Measurements from ENCODE around the gene CEACAM16.
"Not testable (repeated sequence)": the region's sequence is repeated elsewhere in the genome, so short reads cannot be mapped to it uniquely, and the experiment has no call there.

CEACAM16 gene

DNA sequence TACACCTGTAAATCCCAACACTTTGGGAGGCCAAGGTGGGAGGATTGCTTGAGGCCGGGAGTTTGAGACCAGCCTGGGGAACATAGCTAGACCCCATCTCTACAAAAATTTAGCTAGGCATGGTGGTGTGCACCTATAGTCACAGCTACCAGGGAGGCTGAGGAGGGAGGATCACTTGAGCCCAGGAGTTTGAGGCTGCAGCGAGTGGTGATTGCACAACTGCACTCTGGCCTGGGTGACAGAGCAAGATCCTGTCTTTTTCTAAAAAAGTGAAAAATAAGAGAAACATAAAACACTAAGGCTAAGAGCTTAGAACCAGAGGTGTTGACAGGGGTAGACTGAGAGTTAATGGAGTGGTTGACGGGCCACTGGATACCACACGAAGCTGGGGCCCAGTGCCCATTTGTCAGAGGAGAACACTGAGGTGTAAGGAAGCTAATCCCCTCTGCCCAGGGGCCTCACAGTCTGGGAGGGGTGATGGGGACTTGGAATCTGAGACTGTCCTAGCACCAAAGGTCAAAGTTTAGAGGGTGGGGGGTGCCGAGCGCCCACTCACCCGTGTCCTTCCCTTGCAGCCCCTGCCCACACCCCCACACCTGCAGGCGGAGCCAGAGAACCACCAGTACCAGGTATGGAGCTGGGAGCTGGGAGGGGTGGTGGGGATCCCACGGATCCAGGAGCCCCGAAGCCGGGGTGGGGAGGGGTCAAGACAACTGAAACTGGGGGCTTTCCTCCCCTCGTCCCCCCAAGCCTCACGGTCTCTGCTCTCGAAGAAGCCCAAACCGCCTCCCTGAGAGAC is 16.8 kb upstream of the CEACAM16 start:
- H3K4me3 ChIP-seq (ENCODE audit: low read depth, low read length), result no peak overlapping the region
- H3K27me3 ChIP-seq (ENCODE audit: control insufficient read depth, insufficient read depth, low read length), result no peaks in the 10 kb centered on the region
- H3K36me3 ChIP-seq (ENCODE audit: control insufficient read depth, insufficient read depth, low read length), result no peaks in the 10 kb centered on the region
- H3K9ac ChIP-seq (ENCODE audit: low read depth, low read length), result no peak overlapping the region
- H3K4me1 ChIP-seq (ENCODE audit: control insufficient read depth, insufficient read depth, low read length), result no peaks in the 10 kb centered on the region
- H3K9me3 ChIP-seq (ENCODE audit: control insufficient read depth, insufficient read depth, low read length), result no peaks in the 10 kb centered on the region

DNA sequence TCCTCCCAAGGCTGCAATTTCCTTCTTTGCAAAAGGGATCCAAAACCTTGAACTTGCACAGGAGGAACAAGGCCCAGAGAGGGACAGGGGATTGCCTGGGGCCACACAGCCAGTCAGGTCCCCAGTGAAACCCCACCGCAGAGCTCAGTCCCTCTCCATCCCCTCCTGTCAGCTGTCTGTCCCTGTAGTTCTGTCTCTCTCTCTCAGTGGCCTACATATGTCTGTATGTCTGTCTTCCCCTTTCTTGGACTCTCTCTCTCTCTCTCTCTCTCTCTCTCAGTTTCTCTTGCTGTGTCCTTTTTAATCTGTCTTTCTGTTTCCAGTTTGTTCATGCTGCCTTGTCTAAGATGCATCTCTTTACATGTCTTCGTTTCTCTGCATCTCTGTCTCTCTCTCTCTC is 16.1 kb upstream of the CEACAM16 start:
- Histone ChIP-seq H3K36me3 (ENCODE audit: control insufficient read depth, insufficient read depth, low read length) (no peaks in the 10 kb centered on the region), H3K4me3 (ENCODE audit: low read depth, low read length) (no peak overlapping the region), H3K9me3 (ENCODE audit: control insufficient read depth, insufficient read depth, low read length) (no peaks in the 10 kb centered on the region), H3K27me3 (ENCODE audit: control insufficient read depth, insufficient read depth, low read length) (no peaks in the 10 kb centered on the region), H3K4me1 (ENCODE audit: control insufficient read depth, insufficient read depth, low read length) (no peaks in the 10 kb centered on the region), H3K9ac (ENCODE audit: low read depth, low read length) (no peak overlapping the region)

DNA sequence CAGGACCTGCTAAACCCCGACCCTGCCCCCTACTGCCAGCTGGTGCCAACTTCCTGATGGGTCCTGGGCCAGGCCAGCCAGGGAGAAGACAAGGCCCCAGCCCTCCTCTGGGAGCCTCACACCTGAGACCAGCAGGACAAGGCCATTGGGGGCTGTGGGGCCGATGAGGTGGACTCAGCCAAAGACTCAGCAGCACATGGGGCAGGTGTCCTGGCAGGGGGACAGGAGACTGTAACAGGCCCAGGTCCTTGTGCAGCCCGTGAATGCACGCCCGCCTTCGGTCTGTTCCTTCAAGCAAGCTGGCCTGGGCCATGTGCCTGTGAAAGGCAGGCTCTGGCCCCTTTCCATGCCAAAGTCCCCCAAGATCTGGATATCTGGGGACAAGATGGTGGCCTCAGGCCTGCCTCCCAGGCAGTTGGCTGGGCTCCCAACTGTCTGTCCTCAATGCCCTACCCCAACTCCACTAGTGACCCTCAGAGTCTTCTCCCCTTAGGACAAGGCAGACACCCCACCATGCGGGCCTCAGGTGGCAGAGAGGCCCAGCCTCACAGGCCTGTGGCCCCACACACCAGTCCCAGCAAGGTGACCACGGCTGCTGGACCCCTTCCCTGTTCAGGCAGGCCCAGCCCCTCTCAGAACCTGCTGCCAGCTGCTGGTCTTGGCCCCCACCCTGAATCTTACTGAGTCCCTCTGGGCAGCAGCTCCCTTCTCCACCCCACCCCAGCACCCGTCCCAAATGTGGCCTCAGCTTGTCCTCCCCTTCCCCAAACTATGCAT is 15.3 kb upstream of the CEACAM16 start:
- Histone ChIP-seq H3K27me3 (ENCODE audit: control insufficient read depth, insufficient read depth, low read length) (no peaks in the 10 kb centered on the region), H3K4me3 (ENCODE audit: low read depth, low read length) (no peak overlapping the region), H3K36me3 (ENCODE audit: control insufficient read depth, insufficient read depth, low read length) (no peaks in the 10 kb centered on the region), H3K9me3 (ENCODE audit: control insufficient read depth, insufficient read depth, low read length) (no peaks in the 10 kb centered on the region), H3K4me1 (ENCODE audit: control insufficient read depth, insufficient read depth, low read length) (no peaks in the 10 kb centered on the region), H3K9ac (ENCODE audit: low read depth, low read length) (no peak overlapping the region)

DNA sequence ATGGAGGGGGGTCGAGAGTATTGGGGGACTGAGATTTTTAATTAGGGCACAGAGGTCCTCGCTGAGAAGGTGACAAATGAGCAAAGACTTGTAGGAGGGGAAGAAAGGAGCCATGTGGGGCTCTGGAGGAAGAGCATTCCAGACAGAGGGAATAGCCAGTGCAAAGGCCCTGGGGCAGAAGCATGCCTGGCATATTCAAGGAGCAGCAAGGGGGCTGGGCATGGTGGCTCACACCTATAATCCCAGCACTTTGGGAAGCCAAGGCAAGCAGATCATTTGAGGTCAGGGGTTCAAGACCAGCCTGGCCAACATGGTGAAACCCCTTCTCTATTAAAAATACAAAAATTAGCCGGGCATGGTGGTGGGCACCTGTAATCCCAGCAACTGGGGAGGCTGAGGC is 14.6 kb upstream of the CEACAM16 start:
- not testable (repeated sequence) for H3K27me3 ChIP-seq (ENCODE audit: control insufficient read depth, insufficient read depth, low read length); H3K9ac ChIP-seq (ENCODE audit: low read depth, low read length); H3K9me3 ChIP-seq (ENCODE audit: control insufficient read depth, insufficient read depth, low read length); H3K4me1 ChIP-seq (ENCODE audit: control insufficient read depth, insufficient read depth, low read length); H3K4me3 ChIP-seq (ENCODE audit: low read depth, low read length); H3K36me3 ChIP-seq (ENCODE audit: control insufficient read depth, insufficient read depth, low read length)

DNA sequence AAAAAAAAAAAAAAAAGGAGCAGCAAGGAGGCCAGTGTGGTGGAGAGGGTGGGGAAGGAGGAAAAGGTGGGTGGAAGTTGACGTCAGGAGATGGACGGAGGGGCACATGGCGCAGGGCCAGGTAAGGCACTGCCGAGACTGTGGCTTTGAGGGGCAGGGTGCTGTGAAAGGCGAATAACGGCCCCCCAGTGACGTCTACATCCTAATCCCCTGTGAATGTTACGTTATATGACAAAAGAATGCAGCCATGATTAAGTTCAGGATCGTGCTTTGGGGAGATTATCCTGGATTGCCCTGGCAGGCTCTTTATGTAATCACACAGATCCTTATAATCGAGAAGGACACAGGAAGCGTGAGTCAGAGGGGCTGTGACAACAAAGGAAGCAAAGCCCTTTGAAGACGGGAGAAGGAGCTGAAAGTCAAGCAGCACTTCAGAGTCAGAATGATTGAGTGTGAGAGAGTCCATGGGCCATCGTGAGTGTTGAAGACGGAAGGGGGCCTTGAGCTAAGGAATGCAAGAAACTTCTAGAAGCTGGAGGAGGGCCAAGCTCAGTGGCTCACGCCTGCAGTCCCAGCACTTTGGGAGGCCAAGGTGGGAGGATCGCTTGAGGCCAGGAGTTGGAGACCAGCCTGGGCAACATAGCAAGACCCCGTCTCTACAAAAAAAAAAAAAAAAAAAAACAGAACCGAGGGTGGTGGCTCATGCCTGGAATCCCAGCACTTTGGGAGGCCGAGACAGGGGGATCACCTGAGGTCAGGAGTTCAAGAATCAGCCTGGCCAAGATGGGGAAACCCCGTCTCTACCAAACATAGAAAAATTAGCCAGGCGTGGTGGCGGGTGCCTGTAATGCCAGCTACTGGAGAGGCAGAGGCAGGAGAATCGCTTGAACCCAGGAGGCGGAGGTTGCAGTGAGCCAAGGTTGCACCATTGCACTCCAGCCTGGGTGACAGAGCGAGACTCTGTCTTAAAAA is 13.8 kb upstream of the CEACAM16 start:
- no peaks in the 10 kb centered on the region for H3K4me1 ChIP-seq (ENCODE audit: control insufficient read depth, insufficient read depth, low read length)
- no peak overlapping the region for H3K4me3 ChIP-seq (ENCODE audit: low read depth, low read length)
- no peak overlapping the region for H3K9ac ChIP-seq (ENCODE audit: low read depth, low read length)

DNA sequence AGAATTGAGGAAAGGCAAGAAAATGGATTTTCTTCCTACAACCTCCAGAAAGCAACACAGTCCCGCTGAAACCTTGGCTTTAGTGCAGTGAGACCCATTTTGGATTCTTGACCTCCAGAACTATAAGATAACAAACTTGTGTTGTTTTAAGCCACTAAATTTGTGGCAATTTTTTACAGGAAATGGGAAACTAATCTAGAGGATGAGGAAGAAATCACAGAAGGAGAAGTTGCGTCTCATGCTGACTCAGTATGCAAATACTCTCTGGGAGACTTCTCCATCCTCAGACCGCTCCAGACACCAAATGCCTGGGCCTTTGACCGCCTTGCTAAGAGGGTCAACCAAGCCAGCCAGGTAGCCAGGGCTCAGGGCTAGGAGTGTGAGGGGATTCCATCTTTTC is 13.1 kb upstream of the CEACAM16 start:
- Histone ChIP-seq H3K9ac (ENCODE audit: low read depth, low read length) (no peak overlapping the region), H3K36me3 (ENCODE audit: control insufficient read depth, insufficient read depth, low read length) (no peaks in the 10 kb centered on the region), H3K27me3 (ENCODE audit: control insufficient read depth, insufficient read depth, low read length) (no peaks in the 10 kb centered on the region), H3K4me3 (ENCODE audit: low read depth, low read length) (no peak overlapping the region), H3K9me3 (ENCODE audit: control insufficient read depth, insufficient read depth, low read length) (no peaks in the 10 kb centered on the region), H3K4me1 (ENCODE audit: control insufficient read depth, insufficient read depth, low read length) (no peaks in the 10 kb centered on the region)

More for the DNA sequence above, 13.8 kb upstream of the CEACAM16 start:
- no peaks in the 10 kb centered on the region for H3K36me3 ChIP-seq (ENCODE audit: control insufficient read depth, insufficient read depth, low read length)
- H3K27me3 ChIP-seq (ENCODE audit: control insufficient read depth, insufficient read depth, low read length), result no peaks in the 10 kb centered on the region
- H3K9me3 ChIP-seq (ENCODE audit: control insufficient read depth, insufficient read depth, low read length), result no peaks in the 10 kb centered on the region

DNA sequence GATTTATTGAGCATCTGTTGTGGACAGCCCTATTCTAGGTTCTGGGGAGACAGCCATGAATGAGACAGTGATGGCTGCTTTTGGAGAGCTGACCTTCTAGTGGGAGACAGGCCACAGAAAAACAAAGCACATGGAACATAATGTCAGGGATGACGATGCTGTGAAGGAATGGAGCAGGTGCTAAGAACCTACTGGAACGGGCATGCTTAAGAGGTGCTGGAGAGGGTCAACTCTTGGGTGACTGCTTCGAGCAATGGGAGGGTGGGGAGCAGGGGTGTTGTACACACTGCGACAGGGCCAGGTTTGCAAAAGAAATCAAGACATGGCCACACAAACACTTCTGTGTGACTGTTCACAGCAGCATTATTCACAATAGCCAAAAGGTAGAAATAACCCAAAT is 12.1 kb upstream of the CEACAM16 start:
- H3K4me1 ChIP-seq (ENCODE audit: control insufficient read depth, insufficient read depth, low read length), result no peaks in the 10 kb centered on the region
- no peaks in the 10 kb centered on the region for H3K27me3 ChIP-seq (ENCODE audit: control insufficient read depth, insufficient read depth, low read length)
- H3K36me3 ChIP-seq (ENCODE audit: control insufficient read depth, insufficient read depth, low read length), result no peaks in the 10 kb centered on the region
- no peak overlapping the region for H3K9ac ChIP-seq (ENCODE audit: low read depth, low read length)
- H3K4me3 ChIP-seq (ENCODE audit: low read depth, low read length), result no peak overlapping the region
- no peaks in the 10 kb centered on the region for H3K9me3 ChIP-seq (ENCODE audit: control insufficient read depth, insufficient read depth, low read length)

DNA sequence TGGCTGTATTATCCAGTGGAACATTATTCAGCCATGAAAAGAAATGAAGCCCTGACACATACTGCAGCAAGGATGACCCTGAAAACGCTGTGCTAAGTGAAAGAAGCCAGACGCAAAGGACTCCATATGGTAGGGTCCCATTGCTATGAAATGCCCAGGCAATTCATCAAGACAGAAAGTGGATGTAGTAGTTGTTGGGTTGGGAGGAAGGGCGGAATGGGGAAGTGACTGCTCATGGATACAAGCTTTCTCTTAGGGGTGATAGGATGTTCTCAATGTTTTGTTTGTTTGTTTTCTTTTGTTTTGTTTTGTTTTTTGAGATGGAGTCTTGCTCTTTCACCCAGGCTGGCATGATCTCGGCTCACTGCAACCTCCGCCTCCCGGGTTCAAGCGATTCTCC is 11.1 kb upstream of the CEACAM16 start:
- Histone ChIP-seq H3K4me3 (ENCODE audit: low read depth, low read length) (no peak overlapping the region), H3K9ac (ENCODE audit: low read depth, low read length) (no peak overlapping the region), H3K27me3 (ENCODE audit: control insufficient read depth, insufficient read depth, low read length) (no peaks in the 10 kb centered on the region), H3K9me3 (ENCODE audit: control insufficient read depth, insufficient read depth, low read length) (no peaks in the 10 kb centered on the region), H3K4me1 (ENCODE audit: control insufficient read depth, insufficient read depth, low read length) (no peaks in the 10 kb centered on the region), H3K36me3 (ENCODE audit: control insufficient read depth, insufficient read depth, low read length) (no peaks in the 10 kb centered on the region)

DNA sequence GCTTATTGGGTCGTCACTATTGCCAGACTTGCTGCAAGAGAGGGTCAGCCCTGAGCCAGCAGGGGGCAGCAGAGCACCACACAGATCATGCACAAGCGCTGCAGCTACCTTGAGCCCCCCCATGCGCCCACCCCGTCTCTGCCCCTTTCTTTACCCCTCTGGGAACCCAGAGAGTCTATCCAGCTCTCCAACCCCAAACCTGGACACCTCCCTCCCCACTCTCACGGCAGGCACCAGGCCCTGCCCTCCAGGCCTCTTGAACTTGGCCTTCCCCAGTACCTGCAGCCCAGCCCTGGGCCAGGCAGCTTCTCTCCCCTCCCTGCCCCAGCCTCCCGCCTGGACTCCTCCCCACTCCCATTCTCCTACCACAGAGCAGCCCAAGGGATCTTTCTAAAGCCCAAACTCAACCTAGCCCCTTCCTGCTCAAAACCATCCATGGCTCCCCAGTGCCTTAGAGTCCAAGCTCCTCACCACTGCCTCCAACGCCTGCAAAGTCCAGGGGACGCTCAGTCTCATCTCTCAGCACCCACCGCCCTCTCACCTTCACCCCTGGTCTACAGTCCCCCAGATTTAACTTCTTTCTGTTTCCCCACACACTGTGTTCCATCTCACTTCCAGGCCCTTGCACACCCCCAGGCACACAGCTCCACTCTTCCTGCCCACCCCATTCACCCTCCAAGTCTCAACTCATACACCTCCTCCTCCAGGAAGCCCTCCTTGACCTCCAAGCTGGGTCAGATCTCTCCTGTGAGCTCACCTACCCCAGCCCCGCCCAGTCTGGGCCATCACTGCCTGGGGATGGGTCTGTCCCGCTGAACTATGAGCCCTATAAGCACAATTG is 9.4 kb upstream of the CEACAM16 start:
- H3K4me1 ChIP-seq (ENCODE audit: control insufficient read depth, insufficient read depth, low read length), result no peaks in the 10 kb centered on the region
- H3K4me3 ChIP-seq (ENCODE audit: low read depth, low read length), result no peak overlapping the region
- H3K27me3 ChIP-seq (ENCODE audit: control insufficient read depth, insufficient read depth, low read length), result no peaks in the 10 kb centered on the region
- H3K9ac ChIP-seq (ENCODE audit: low read depth, low read length), result no peak overlapping the region
- no peaks in the 10 kb centered on the region for H3K9me3 ChIP-seq (ENCODE audit: control insufficient read depth, insufficient read depth, low read length)
- no peaks in the 10 kb centered on the region for H3K36me3 ChIP-seq (ENCODE audit: control insufficient read depth, insufficient read depth, low read length)

DNA sequence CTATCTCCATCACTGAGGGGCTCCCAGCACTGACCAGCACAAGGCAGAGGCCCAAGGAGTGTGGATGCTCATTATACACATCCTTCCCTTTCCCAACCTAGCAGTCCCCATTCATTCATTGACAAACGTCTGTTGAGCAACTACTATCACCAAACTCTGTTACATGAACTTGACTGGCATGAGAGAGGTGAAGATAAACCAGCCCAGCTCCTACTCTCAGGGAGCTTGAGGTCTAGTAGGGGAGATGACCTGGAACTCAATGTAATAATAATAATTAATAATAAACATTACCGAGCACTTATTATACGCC is 8.9 kb upstream of the CEACAM16 start:
- Histone ChIP-seq H3K36me3 (ENCODE audit: control insufficient read depth, insufficient read depth, low read length) (no peaks in the 10 kb centered on the region), H3K4me3 (ENCODE audit: low read depth, low read length) (no peak overlapping the region), H3K4me1 (ENCODE audit: control insufficient read depth, insufficient read depth, low read length) (no peaks in the 10 kb centered on the region), H3K27me3 (ENCODE audit: control insufficient read depth, insufficient read depth, low read length) (no peaks in the 10 kb centered on the region), H3K9ac (ENCODE audit: low read depth, low read length) (no peak overlapping the region), H3K9me3 (ENCODE audit: control insufficient read depth, insufficient read depth, low read length) (no peaks in the 10 kb centered on the region)

DNA sequence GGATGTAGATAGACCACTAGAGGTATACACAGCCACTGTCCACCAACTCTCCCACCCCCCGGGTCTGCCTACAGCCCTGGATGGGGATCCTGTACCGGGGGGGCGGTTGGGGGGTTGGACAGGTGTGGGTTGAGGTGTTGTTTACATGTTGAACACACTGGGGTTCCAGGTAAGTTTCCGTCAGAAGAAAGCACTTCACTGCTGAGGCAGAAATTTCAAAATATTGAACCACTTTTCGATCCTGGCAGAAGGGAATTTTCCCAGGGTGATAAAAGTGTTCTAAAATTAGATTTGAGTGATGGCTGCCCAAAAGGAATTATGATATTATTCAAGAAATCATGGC is 6.6 kb upstream of the CEACAM16 start:
- H3K27me3 ChIP-seq (ENCODE audit: control insufficient read depth, insufficient read depth, low read length), result no peaks in the 10 kb centered on the region
- no peak overlapping the region for H3K4me3 ChIP-seq (ENCODE audit: low read depth, low read length)
- no peaks in the 10 kb centered on the region for H3K9me3 ChIP-seq (ENCODE audit: control insufficient read depth, insufficient read depth, low read length)
- H3K36me3 ChIP-seq (ENCODE audit: control insufficient read depth, insufficient read depth, low read length), result no peaks in the 10 kb centered on the region
- peaks cover 2% of the 10 kb centered on the region for H3K4me1 ChIP-seq (ENCODE audit: control insufficient read depth, insufficient read depth, low read length)
- H3K9ac ChIP-seq (ENCODE audit: low read depth, low read length), result no peak overlapping the region
